Measurements from ENCODE around the gene GGA3. TPM values are rescaled to one million over a fixed set of nuclear protein-coding genes. Genes with fewer than 3 reads are reported as not detected.
"Not testable (repeated sequence)": the region's sequence is repeated elsewhere in the genome, so short reads cannot be mapped to it uniquely, and the experiment has no call there.

GGA3 gene
- polyA plus RNA-seq, 1 donor from 2014 or later = 15.7 TPM

GRCh38 chr17:75287221-75287620 lies 25.8 kb upstream of the GGA3 start:
- H3K36me3 ChIP-seq (ENCODE audit: insufficient read depth, low read length) = no peaks in the 10 kb centered on the region
- no peak overlapping the region for H3K27ac ChIP-seq (ENCODE audit: low read length)
- no peak overlapping the region for H3K4me2 ChIP-seq (ENCODE audit: low read length)
- no peaks in the 10 kb centered on the region for H4K20me1 ChIP-seq (ENCODE audit: insufficient read depth)
- peaks cover 3% of the 10 kb centered on the region for H3K27me3 ChIP-seq (ENCODE audit: insufficient read depth, low read depth, low read length)
- no peaks in the 10 kb centered on the region for H3K9me3 ChIP-seq (ENCODE audit: low read length)
- peaks cover 3% of the 10 kb centered on the region for H3F3A ChIP-seq (ENCODE audit: insufficient read depth, low read length, poor library complexity, severe bottlenecking)
- no peak overlapping the region for H2AFZ ChIP-seq (ENCODE audit: low read depth, low read length)
- H3K9me2 ChIP-seq (ENCODE audit: insufficient read depth, low read length) = no peaks in the 10 kb centered on the region
- no peak for TF ChIP-seq POLR2AphosphoS5 (IDR thresholded peaks at IDR 0.05)
- no peak for TF ChIP-seq CTCF (IDR thresholded peaks at IDR 0.05; ENCODE audit: poor library complexity, severe bottlenecking)
- no peak for TF ChIP-seq REST (IDR thresholded peaks at IDR 0.05; ENCODE audit: borderline replicate concordance)
- TF ChIP-seq EZH2 (IDR thresholded peaks at IDR 0.05; ENCODE audit: borderline replicate concordance, insufficient read depth, low read length, poor library complexity, severe bottlenecking) = no peak
- no peak for TF ChIP-seq MXI1 (conservative IDR thresholded peaks at IDR 0.05; ENCODE audit: poor library complexity, severe bottlenecking)
- TF ChIP-seq EP300 (conservative IDR thresholded peaks at IDR 0.05; ENCODE audit: poor library complexity, severe bottlenecking) = no peak
- no peak for TF ChIP-seq TAF1 (IDR thresholded peaks at IDR 0.05; ENCODE audit: low read depth)
- TF ChIP-seq RAD21 (conservative IDR thresholded peaks at IDR 0.05) = no peak
- no peak overlapping the region for H3K9ac ChIP-seq (ENCODE audit: low read length)
- H3K79me2 ChIP-seq (replicated peaks; ENCODE audit: insufficient read depth, low read length) = no peaks in the 10 kb centered on the region
- no peak overlapping the region for H3K4me3 ChIP-seq (ENCODE audit: low read length)

- Histone ChIP-seq H4K20me1 (ENCODE audit: insufficient read depth) (no peaks in the 10 kb centered on the region), H3K79me2 (replicated peaks; ENCODE audit: insufficient read depth, low read length) (no peaks in the 10 kb centered on the region), H3K36me3 (ENCODE audit: insufficient read depth, low read length) (no peaks in the 10 kb centered on the region), H3K9me3 (ENCODE audit: low read length) (no peaks in the 10 kb centered on the region), H3K4me2 (ENCODE audit: low read length) (no peak overlapping the region), H3K4me3 (ENCODE audit: low read length) (no peak overlapping the region), H3F3A (ENCODE audit: insufficient read depth, low read length, poor library complexity, severe bottlenecking) (peaks cover 3% of the 10 kb centered on the region), H2AFZ (ENCODE audit: low read depth, low read length) (no peak overlapping the region), H3K27ac (ENCODE audit: low read length) (no peak overlapping the region), H3K9ac (ENCODE audit: low read length) (no peak overlapping the region), H3K27me3 (ENCODE audit: insufficient read depth, low read depth, low read length) (peaks cover 3% of the 10 kb centered on the region), H3K9me2 (ENCODE audit: insufficient read depth, low read length) (no peaks in the 10 kb centered on the region)
- TF ChIP-seq RAD21 (conservative IDR thresholded peaks at IDR 0.05) = no peak
- no peak for TF ChIP-seq TAF1 (IDR thresholded peaks at IDR 0.05; ENCODE audit: low read depth)
- no peak for TF ChIP-seq CTCF (IDR thresholded peaks at IDR 0.05; ENCODE audit: poor library complexity, severe bottlenecking)
- TF ChIP-seq EP300 (conservative IDR thresholded peaks at IDR 0.05; ENCODE audit: poor library complexity, severe bottlenecking) = no peak
- TF ChIP-seq POLR2AphosphoS5 (IDR thresholded peaks at IDR 0.05) = no peak
- no peak for TF ChIP-seq SMC3 (conservative IDR thresholded peaks at IDR 0.05; ENCODE audit: poor library complexity)
- no peak for TF ChIP-seq MXI1 (conservative IDR thresholded peaks at IDR 0.05; ENCODE audit: poor library complexity, severe bottlenecking)
- TF ChIP-seq EZH2 (IDR thresholded peaks at IDR 0.05; ENCODE audit: borderline replicate concordance, insufficient read depth, low read length, poor library complexity, severe bottlenecking) = no peak
- no peak for TF ChIP-seq REST (IDR thresholded peaks at IDR 0.05; ENCODE audit: borderline replicate concordance)
These were observed 23.7 kb upstream of the GGA3 start for GRCh38 chr17:75285123-75285522.

- H3K9me2 ChIP-seq (ENCODE audit: insufficient read depth, low read length); H3K27ac ChIP-seq (ENCODE audit: low read length); H4K20me1 ChIP-seq (ENCODE audit: insufficient read depth); H3K9me3 ChIP-seq (ENCODE audit: low read length); H3K4me2 ChIP-seq (ENCODE audit: low read length); H3K79me2 ChIP-seq (replicated peaks; ENCODE audit: insufficient read depth, low read length); H3K36me3 ChIP-seq (ENCODE audit: insufficient read depth, low read length); H3K4me3 ChIP-seq (ENCODE audit: low read length); H2AFZ ChIP-seq (ENCODE audit: low read depth, low read length); H3K27me3 ChIP-seq (ENCODE audit: insufficient read depth, low read depth, low read length); H3F3A ChIP-seq (ENCODE audit: insufficient read depth, low read length, poor library complexity, severe bottlenecking); H3K9ac ChIP-seq (ENCODE audit: low read length): not testable (repeated sequence)
These were observed 18.8 kb upstream of the GGA3 start for GRCh38 chr17:75280189-75280588.

Data from neural cell (in vitro differentiated cells).